PC-9 (cell line): Measurements from ENCODE around the gene GSN.

Experiments used
- EZH2 ChIP-seq: fragments of 200-600 bp; sonication (generic); IDR thresholded peaks from 2 replicates; pipeline ENCODE4 v1.8.0; 2017; ENCODE audit warnings: antibody characterized with exemption, low read depth
- TF ChIP-seq, protein P1 (sequence below): fragments of 200-600 bp; sonication (generic); conservative IDR thresholded peaks from 2 replicates; pipeline ENCODE4 v1.6.1; 2017; ENCODE audit warnings: mixed run types, antibody characterized with exemption, mild to moderate bottlenecking, moderate library complexity

DNA sequence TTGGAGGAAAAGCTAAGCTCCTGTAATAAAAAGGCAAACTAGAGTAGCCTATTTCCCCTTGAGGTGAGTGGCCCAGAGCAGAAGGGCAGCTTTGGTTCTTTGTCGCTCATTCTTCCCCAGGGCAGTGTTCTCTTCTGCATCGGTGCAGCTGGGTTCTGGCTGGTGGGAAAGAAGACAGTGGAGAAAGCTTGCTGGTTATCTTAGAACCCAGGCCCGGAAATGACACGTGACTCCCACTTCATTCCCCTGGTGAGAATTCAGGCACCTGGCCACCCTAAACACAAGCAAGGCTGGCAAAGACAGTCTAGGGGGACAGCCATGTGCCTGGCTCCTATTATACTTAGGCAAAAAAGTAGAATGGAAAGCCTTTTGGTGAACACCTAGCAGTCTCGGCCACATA is 32.5 kb upstream of the GSN start:
- TF ChIP-seq, protein P1, sequence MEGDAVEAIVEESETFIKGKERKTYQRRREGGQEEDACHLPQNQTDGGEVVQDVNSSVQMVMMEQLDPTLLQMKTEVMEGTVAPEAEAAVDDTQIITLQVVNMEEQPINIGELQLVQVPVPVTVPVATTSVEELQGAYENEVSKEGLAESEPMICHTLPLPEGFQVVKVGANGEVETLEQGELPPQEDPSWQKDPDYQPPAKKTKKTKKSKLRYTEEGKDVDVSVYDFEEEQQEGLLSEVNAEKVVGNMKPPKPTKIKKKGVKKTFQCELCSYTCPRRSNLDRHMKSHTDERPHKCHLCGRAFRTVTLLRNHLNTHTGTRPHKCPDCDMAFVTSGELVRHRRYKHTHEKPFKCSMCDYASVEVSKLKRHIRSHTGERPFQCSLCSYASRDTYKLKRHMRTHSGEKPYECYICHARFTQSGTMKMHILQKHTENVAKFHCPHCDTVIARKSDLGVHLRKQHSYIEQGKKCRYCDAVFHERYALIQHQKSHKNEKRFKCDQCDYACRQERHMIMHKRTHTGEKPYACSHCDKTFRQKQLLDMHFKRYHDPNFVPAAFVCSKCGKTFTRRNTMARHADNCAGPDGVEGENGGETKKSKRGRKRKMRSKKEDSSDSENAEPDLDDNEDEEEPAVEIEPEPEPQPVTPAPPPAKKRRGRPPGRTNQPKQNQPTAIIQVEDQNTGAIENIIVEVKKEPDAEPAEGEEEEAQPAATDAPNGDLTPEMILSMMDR, result no peak
- no peak for TF ChIP-seq EZH2
